ENCODE results near the gene PTCH2.
"Not testable (repeated sequence)": the region's sequence is repeated elsewhere in the genome, so short reads cannot be mapped to it uniquely, and the experiment has no call there.

The PTCH2 gene

DNA sequence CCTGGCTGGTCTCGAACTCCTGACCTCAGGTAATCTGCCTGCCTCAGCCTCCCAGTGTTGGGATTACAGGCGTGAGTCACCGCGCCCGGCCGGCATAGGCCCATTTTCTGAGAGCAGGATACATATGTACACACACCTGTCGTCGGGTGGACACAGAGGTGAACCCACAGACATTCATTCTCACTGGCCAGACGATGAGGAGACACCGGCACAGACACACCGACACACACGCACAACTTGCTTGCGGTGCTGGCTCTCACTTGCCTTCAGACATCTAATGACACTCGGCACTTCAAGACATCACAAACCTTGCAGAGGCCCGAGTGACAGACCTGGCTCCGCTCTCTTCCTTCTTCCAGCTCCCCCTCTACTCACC is 579 bp downstream of the PTCH2 start:
- Histone ChIP-seq H3K79me1 (replicated peaks; ENCODE audit: low read length, poor library complexity, severe bottlenecking) (no peaks in the 10 kb centered on the region), H3K9ac (ENCODE audit: low read length) (peak overlapping the region; percentile 86), H3K36me3 (ENCODE audit: control insufficient read depth in 1 of 2, insufficient read depth in 2 of 2, low read depth in 1 of 2, low read length in 2 of 2) (no peaks in the 10 kb centered on the region), H3K4me2 (ENCODE audit: low read length, poor library complexity, severe bottlenecking) (peak overlapping the region; percentile 99), H2BK120ac (ENCODE audit: low read depth, low read length) (no peak overlapping the region), H2AFZ (ENCODE audit: low read depth, low read length) (peak overlapping the region; percentile 92), H3K27me3 (ENCODE audit: control insufficient read depth in 1 of 2, insufficient read depth in 1 of 2, low read length in 2 of 2) (no peaks in the 10 kb centered on the region), H2AK5ac (ENCODE audit: low read length, severe bottlenecking) (no peak overlapping the region), H3K27ac (ENCODE audit: low read length, poor library complexity, severe bottlenecking) (no peak overlapping the region), H4K91ac (ENCODE audit: low read length) (peak overlapping the region; percentile 6), H3K4ac (ENCODE audit: low read depth in 1 of 2, low read length in 2 of 2) (peak overlapping the region in 1 of 2 experiments; percentile 60), H4K8ac (ENCODE audit: low read length) (no peak overlapping the region), H2BK5ac (ENCODE audit: low read depth, low read length, poor library complexity, severe bottlenecking) (no peak overlapping the region), H3K9me3 (ENCODE audit: control insufficient read depth, low read length) (no peaks in the 10 kb centered on the region), H2BK12ac (ENCODE audit: low read length in 2 of 2) (peak overlapping the region in 1 of 2 experiments; percentile 18), H3K4me3 (ENCODE audit: insufficient read depth in 1 of 2, low read depth in 1 of 2, low read length in 2 of 2) (peak overlapping the region; percentile 64 to 78), H3K23ac (ENCODE audit: low read length in 2 of 2) (peak overlapping the region in 1 of 2 experiments; percentile 91), H3K4me1 (ENCODE audit: control insufficient read depth, insufficient read depth, low read depth, low read length) (peaks cover 10% of the 10 kb centered on the region), H3K18ac (ENCODE audit: low read depth in 1 of 2, low read length in 2 of 2) (peak overlapping the region in 1 of 2 experiments; percentile 87), H2BK15ac (ENCODE audit: low read depth, poor library complexity, severe bottlenecking) (peak overlapping the region; percentile 96), H3K14ac (ENCODE audit: low read length in 2 of 2) (peak overlapping the region; percentile 47 to 59)
- no peak for DNase-seq
- 82% methylated on average over 12 of the region's 16 CpGs for WGBS

DNA sequence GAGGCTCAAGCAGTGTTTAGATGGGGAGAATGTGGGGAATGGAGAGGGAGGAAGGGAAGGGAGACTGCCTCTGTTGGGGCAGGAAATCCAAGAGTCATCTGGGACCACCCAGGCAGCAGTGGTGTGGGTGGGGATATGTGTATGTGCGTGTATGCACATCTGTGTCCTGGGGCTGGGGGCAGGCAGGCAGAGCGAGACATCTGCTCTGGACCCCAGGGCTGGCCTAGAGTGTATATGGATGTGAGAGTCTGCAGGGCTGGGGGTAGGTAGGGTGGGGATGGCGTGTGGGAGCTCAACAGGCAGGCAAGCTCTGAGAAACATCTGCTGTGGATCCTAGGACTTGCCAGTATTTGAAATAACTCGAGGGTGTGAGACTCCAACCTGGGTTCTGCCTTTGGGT is 3.5 kb downstream of the PTCH2 start:
- H3K4me1 ChIP-seq (ENCODE audit: control insufficient read depth, insufficient read depth, low read depth, low read length): peaks cover 12% of the 10 kb centered on the region
- H3K79me1 ChIP-seq (replicated peaks; ENCODE audit: low read length, poor library complexity, severe bottlenecking): no peaks in the 10 kb centered on the region
- H3K36me3 ChIP-seq (ENCODE audit: control insufficient read depth in 1 of 2, insufficient read depth in 2 of 2, low read depth in 1 of 2, low read length in 2 of 2): no peaks in the 10 kb centered on the region
- no peak for DNase-seq
- no peak overlapping the region for H2AFZ ChIP-seq (ENCODE audit: low read depth, low read length)
- no peak overlapping the region for H3K4me2 ChIP-seq (ENCODE audit: low read length, poor library complexity, severe bottlenecking)
- H4K91ac ChIP-seq (ENCODE audit: low read length): no peak overlapping the region
- no peak overlapping the region for H3K4me3 ChIP-seq (ENCODE audit: insufficient read depth in 1 of 2, low read depth in 1 of 2, low read length in 2 of 2)
- no peak overlapping the region for H4K8ac ChIP-seq (ENCODE audit: low read length)
- H3K27me3 ChIP-seq (ENCODE audit: control insufficient read depth in 1 of 2, insufficient read depth in 1 of 2, low read length in 2 of 2): no peaks in the 10 kb centered on the region
- no peak overlapping the region for H3K27ac ChIP-seq (ENCODE audit: low read length, poor library complexity, severe bottlenecking)
- H3K9me3 ChIP-seq (ENCODE audit: control insufficient read depth, low read length): no peaks in the 10 kb centered on the region
- H3K9ac ChIP-seq (ENCODE audit: low read length): no peak overlapping the region
- H2AK5ac ChIP-seq (ENCODE audit: low read length, severe bottlenecking): no peak overlapping the region
- H3K4ac ChIP-seq (ENCODE audit: low read depth in 1 of 2, low read length in 2 of 2): no peak overlapping the region
- H2BK15ac ChIP-seq (ENCODE audit: low read depth, poor library complexity, severe bottlenecking): no peak overlapping the region
- H3K18ac ChIP-seq (ENCODE audit: low read depth in 1 of 2, low read length in 2 of 2): no peak overlapping the region
- H2BK12ac ChIP-seq (ENCODE audit: low read length in 2 of 2): no peak overlapping the region
- no peak overlapping the region for H2BK120ac ChIP-seq (ENCODE audit: low read depth, low read length)
- 80% methylated on average over 4 of the region's 4 CpGs for WGBS
- no peak overlapping the region for H3K23ac ChIP-seq (ENCODE audit: low read length in 2 of 2)
- no peak overlapping the region for H3K14ac ChIP-seq (ENCODE audit: low read length in 2 of 2)
- H2BK5ac ChIP-seq (ENCODE audit: low read depth, low read length, poor library complexity, severe bottlenecking): no peak overlapping the region

DNA sequence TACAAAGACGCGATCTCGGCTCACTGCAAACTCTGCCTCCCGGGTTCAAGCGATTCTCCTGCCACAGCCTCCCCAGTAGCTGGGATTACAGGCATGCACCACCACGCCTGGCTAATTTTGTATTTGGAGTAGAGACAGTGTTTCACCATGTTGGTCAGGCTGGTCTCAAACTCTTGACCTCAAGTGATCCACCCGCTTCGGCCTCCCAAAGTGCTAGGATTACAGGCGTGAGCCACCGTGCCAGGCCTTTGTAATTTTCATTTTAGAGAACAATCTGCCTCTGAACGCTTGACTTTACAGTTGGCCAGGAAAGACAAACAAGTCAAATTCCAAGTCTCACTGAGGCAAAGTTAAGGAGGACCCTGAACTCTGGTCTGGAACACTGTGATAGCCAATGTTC is 4.8 kb downstream of the PTCH2 start:
- not testable (repeated sequence) for H3K14ac ChIP-seq (ENCODE audit: low read length in 2 of 2); H3K79me1 ChIP-seq (replicated peaks; ENCODE audit: low read length, poor library complexity, severe bottlenecking); H3K9ac ChIP-seq (ENCODE audit: low read length); H2BK15ac ChIP-seq (ENCODE audit: low read depth, poor library complexity, severe bottlenecking); H3K27ac ChIP-seq (ENCODE audit: low read length, poor library complexity, severe bottlenecking); H3K4ac ChIP-seq (ENCODE audit: low read depth in 1 of 2, low read length in 2 of 2); H4K91ac ChIP-seq (ENCODE audit: low read length); DNase-seq; H2BK5ac ChIP-seq (ENCODE audit: low read depth, low read length, poor library complexity, severe bottlenecking); H2BK120ac ChIP-seq (ENCODE audit: low read depth, low read length); H3K4me1 ChIP-seq (ENCODE audit: control insufficient read depth, insufficient read depth, low read depth, low read length); H2AK5ac ChIP-seq (ENCODE audit: low read length, severe bottlenecking); H3K18ac ChIP-seq (ENCODE audit: low read depth in 1 of 2, low read length in 2 of 2); H3K4me3 ChIP-seq (ENCODE audit: insufficient read depth in 1 of 2, low read depth in 1 of 2, low read length in 2 of 2); H4K8ac ChIP-seq (ENCODE audit: low read length); H2BK12ac ChIP-seq (ENCODE audit: low read length in 2 of 2); H3K23ac ChIP-seq (ENCODE audit: low read length in 2 of 2); H3K4me2 ChIP-seq (ENCODE audit: low read length, poor library complexity, severe bottlenecking); H3K9me3 ChIP-seq (ENCODE audit: control insufficient read depth, low read length); H3K27me3 ChIP-seq (ENCODE audit: control insufficient read depth in 1 of 2, insufficient read depth in 1 of 2, low read length in 2 of 2); H3K36me3 ChIP-seq (ENCODE audit: control insufficient read depth in 1 of 2, insufficient read depth in 2 of 2, low read depth in 1 of 2, low read length in 2 of 2); H2AFZ ChIP-seq (ENCODE audit: low read depth, low read length)
- 97% methylated on average over 11 of the region's 11 CpGs for WGBS

DNA sequence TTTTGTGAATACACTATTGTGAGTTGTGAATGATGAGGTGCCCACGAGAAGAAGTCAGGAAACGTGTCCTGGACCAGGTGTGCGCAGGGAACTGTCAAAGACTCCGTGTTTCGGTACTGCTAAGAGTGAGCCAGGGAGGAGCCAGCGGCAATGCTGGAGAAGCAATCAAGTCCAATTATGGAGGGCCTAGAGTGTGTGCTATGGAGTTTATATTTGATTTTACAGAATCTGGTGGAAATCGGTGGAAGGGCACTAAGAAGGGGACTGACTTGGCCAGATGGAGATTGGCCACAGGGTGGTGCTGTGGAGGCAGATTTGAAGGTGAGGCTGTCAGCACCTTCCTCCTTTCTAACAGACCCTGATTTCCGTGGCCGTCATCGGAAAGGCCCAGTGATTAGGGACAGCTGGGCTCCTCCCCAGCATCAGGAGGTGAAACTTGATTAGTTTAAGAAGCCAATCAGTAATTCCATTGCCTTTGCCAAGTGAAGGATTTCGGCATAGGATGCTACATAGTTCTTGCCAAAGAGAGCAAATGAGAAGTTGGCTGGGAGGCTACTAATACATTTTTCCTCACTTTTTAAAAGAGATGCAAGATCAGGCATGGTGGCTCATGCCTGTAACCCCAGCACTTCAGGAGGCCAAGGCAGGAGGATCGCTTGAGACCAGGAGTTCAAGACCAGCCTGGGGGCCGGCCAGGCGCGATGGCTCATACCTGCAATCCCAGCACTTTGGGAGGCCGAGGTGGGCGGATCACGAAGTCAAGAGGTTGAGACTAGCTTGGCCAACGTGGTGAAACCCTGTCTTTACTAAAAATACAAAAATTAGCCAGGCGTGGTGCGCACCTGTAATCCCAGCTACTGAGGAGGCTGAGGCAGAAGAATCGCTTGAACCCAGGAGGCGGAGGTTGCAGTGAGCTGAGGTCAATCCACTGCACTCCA is 7.0 kb downstream of the PTCH2 start:
- H3K36me3 ChIP-seq (ENCODE audit: control insufficient read depth in 1 of 2, insufficient read depth in 2 of 2, low read depth in 1 of 2, low read length in 2 of 2): no peaks in the 10 kb centered on the region
- 71% methylated on average over 23 of the region's 23 CpGs for WGBS
- no peak overlapping the region for H2BK120ac ChIP-seq (ENCODE audit: low read depth, low read length)
- no peak overlapping the region for H3K27ac ChIP-seq (ENCODE audit: low read length, poor library complexity, severe bottlenecking)
- H3K4me1 ChIP-seq (ENCODE audit: control insufficient read depth, insufficient read depth, low read depth, low read length): peaks cover 5% of the 10 kb centered on the region
- no peaks in the 10 kb centered on the region for H3K79me1 ChIP-seq (replicated peaks; ENCODE audit: low read length, poor library complexity, severe bottlenecking)
- no peak overlapping the region for H3K4me3 ChIP-seq (ENCODE audit: insufficient read depth in 1 of 2, low read depth in 1 of 2, low read length in 2 of 2)
- no peak overlapping the region for H2BK12ac ChIP-seq (ENCODE audit: low read length in 2 of 2)
- H2AK5ac ChIP-seq (ENCODE audit: low read length, severe bottlenecking): no peak overlapping the region
- H3K27me3 ChIP-seq (ENCODE audit: control insufficient read depth in 1 of 2, insufficient read depth in 1 of 2, low read length in 2 of 2): no peaks in the 10 kb centered on the region
- H3K9me3 ChIP-seq (ENCODE audit: control insufficient read depth, low read length): no peaks in the 10 kb centered on the region
- H2BK15ac ChIP-seq (ENCODE audit: low read depth, poor library complexity, severe bottlenecking): no peak overlapping the region
- peak overlapping the region; percentile 50 for H3K9ac ChIP-seq (ENCODE audit: low read length)
- no peak overlapping the region for H4K91ac ChIP-seq (ENCODE audit: low read length)
- no peak overlapping the region for H2BK5ac ChIP-seq (ENCODE audit: low read depth, low read length, poor library complexity, severe bottlenecking)
- H2AFZ ChIP-seq (ENCODE audit: low read depth, low read length): no peak overlapping the region
- DNase-seq: peak; percentile 79
- H3K4ac ChIP-seq (ENCODE audit: low read depth in 1 of 2, low read length in 2 of 2): no peak overlapping the region
- H3K14ac ChIP-seq (ENCODE audit: low read length in 2 of 2): no peak overlapping the region
- no peak overlapping the region for H3K4me2 ChIP-seq (ENCODE audit: low read length, poor library complexity, severe bottlenecking)
- H3K23ac ChIP-seq (ENCODE audit: low read length in 2 of 2): no peak overlapping the region
- H4K8ac ChIP-seq (ENCODE audit: low read length): no peak overlapping the region
- H3K18ac ChIP-seq (ENCODE audit: low read depth in 1 of 2, low read length in 2 of 2): no peak overlapping the region
